KBM-7 (cell line): Measurements from ENCODE around the gene LCA5L.

ENCODE experiments used
- DNase-seq: peaks from one replicate; pipeline ENCODE4 v3.0.0-alpha.2; 2015
- in situ Hi-C: fragments of 300-500 bp; cut with MboI; formaldehyde crosslinking; loops from 2 replicates; pipeline ENCODE4 v1.14.3; 2020; ENCODE audit warnings: low sequenced_read_pairs, low pct_unique_long_range_greater_than_20kb, mixed read lengths

Gene LCA5L

DNA sequence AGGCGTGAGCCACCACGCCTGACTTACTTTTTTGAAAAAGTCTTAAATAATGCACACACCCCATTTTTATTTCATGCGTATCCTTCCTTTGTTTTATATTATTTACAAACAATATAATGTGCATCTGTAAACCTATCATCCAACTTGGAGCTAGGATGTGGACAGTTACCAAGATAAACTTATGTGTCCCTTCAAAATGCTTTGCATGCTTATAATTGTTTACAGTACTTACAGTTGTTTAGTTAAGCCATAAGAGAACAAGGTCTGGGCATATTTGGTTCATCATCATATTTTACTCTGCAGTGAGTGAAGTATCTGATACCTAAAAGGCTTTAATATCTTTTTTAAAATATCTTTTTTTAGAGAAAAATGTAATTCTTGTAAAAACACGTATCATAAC, 80.6 kb downstream of the LCA5L start:
- no peak for DNase-seq
- in situ Hi-C loops = no loop called here

DNA sequence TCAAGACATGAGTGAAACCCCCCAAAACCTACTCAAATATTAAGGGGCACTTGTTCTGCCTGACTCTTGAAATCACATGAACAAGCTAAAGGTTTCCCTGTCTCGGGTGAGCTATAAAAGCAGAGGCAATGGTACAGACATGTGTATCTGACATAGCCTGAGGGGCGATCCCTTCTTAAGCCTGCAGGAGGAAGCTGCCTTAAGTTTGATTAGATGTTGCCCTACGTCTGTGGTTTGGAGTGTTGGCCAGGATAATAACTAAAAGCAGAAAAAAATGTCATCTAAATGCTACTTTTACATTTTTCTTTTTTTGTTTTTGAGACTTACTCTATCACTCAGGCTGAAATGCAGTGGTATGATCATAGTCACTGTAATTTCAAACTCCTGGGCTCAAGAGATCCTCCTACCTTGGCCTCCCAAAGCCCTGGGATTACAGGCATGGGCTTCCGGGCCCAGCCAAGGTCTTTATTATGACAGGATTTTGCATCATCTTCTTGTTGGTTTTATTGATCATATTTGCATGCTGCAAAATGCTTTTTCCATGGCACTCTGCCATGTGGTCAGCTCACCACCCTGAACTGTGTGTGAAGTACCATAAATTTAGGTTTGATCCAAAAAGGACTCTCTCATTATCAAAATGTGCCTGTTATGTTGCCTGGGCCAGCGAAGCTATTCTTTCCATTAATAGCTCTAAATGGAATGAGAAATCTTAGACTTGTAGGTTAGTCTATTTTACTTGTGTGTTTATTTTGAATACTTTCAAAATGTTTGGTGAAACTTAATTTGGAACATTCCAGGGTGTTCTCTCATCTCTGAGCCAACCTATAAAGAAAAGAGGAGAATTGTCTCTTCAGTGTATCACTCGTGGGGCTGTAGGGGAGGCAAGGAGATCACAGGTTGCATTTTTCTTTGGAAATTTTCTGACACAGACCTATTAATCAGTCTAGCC, 81.7 kb downstream of the LCA5L start:
- in situ Hi-C loops = no loop called here
- no peak for DNase-seq

DNA sequence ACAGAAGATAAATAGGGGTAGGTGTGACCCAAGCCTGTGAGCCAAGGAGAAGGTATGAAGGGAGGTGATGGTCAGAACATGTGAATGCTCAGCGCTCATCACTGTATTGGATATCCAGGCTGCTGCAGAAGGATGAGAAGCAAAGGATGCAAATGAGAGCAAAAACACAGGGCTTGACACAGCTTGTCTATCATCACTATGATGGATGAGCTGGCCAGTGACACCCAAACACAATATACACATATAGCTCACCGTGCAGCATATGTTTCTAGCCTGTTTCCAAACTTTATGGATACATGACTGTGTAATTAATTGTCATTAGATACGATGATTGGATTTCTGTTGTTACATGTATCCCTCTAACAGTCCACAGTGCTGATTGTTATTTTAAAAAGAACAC, 82.8 kb downstream of the LCA5L start:
- in situ Hi-C loops = no loop called here
- DNase-seq = no peak

DNA sequence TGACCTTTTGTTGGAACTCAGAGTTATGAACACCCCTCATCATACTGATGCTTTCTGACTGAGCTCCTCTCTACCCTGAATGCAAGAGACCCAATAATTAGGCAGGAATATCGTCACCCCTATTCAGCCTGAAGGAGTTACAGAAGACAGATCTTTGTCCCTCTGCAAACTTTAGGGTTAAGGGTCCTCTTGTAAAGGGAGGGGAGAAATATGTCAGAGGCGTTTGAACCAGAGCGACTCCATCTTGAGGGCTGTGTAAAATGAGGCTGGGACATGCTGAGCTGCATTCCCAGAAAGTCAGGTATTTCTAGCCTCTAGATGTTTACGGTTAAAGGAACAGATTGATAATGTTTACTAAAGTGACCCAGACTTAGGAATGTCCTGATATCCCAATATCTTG, 86.2 kb downstream of the LCA5L start:
- no peak for DNase-seq
- in situ Hi-C loops = no loop called here
